Muscle of leg (tissue), 16 donors: ENCODE data around the gene SIL1. TPM values are rescaled to one million over a fixed set of nuclear protein-coding genes. Genes with fewer than 3 reads are reported as not detected.
A peak's percentile ranks its signal among the peaks of the same experiment; 100 is the strongest.

Source experiments
- DNase-seq: peaks from one replicate; pipeline ENCODE4 v3.0.0; 2013
- H3K27ac ChIP-seq: one replicate; pipeline ENCODE4 v1.5.1; 2013; ENCODE audit warnings: mild to moderate bottlenecking, low read length, control low read depth
- H3K27me3 ChIP-seq: one replicate; pipeline ENCODE4 v1.6.1; 2013; ENCODE audit warnings: low read length; ENCODE audit not compliant: control insufficient read depth, insufficient read depth
- H3K36me3 ChIP-seq: one replicate; pipeline ENCODE4 v1.6.1; 2013; ENCODE audit warnings: low read length; ENCODE audit not compliant: control insufficient read depth, insufficient read depth
- H3K4me1 ChIP-seq: one replicate; pipeline ENCODE4 v1.6.1; 2013; ENCODE audit warnings: low read length; ENCODE audit not compliant: control insufficient read depth, insufficient read depth
- H3K4me3 ChIP-seq: one replicate; pipeline ENCODE4 v1.5.1; 2013; ENCODE audit warnings: low read length, control low read depth
- H3K9me3 ChIP-seq: replicated peaks from 2 replicates; pipeline ENCODE4 v1.6.1; 2013; ENCODE audit warnings: low read depth, low read length; ENCODE audit not compliant: control insufficient read depth
- WGBS: methylation state at CpG from one replicate; pipeline ENCODE4 v1.1.5; 2013; ENCODE audit warnings: missing lambda C conversion rate; ENCODE audit not compliant: insufficient coverage; 5-methylcytosine and 5-hydroxymethylcytosine counted together
- long read RNA-seq, 11 donors: transcript quantifications; one replicate each; lab custom pipeline, GENCODE V29; 2026
- polyA plus RNA-seq, 8 donors: library from polyadenylated mRNA; unstranded; fragments of 120-200 nt; gene quantifications; one replicate each; pipeline versions ENCODE4 v1.2.1 to v1.2.3, GENCODE V29; 2013; ENCODE audit warnings: inconsistent platforms in 1 of 8, low replicate concordance in 1 of 8; ENCODE audit not compliant: insufficient read length in 8 of 8, insufficient read depth in 1 of 8
- total RNA-seq: library from RNA; stranded (reverse); fragments of 120-200 nt; gene quantifications from one replicate; pipeline ENCODE4 v1.2.4, GENCODE V29; 2013

SIL1 gene
- 26.1 TPM for total RNA-seq
- 10 to 100 TPM; 20.0 to 34.7 (median 26.8) TPM for polyA plus RNA-seq
- long read RNA-seq, donor 1, partial matches to known transcripts: 260 of 272 reads
- long read RNA-seq, donor 1, other reads (novel, unspliced or antisense): 11 of 272 reads
- long read RNA-seq, donor 2: 0 reads
- long read RNA-seq, donor 3, transcript SIL1-202 (10 exons, 1,923 nt): major isoform, 6 of 8 reads
- long read RNA-seq, donor 3, partial matches to known transcripts: 0 of 8 reads
- long read RNA-seq, donor 3, other reads (novel, unspliced or antisense): 0 of 8 reads
- long read RNA-seq, donor 4, transcript SIL1-202 (10 exons, 1,923 nt): major isoform, 5 of 10 reads
- long read RNA-seq, donor 4, partial matches to known transcripts: 0 of 10 reads
- long read RNA-seq, donor 4, other reads (novel, unspliced or antisense): 5 of 10 reads
- long read RNA-seq, donor 5, transcript SIL1-202 (10 exons, 1,923 nt): major isoform, 12 of 499 reads
- long read RNA-seq, donor 5, partial matches to known transcripts: 283 of 499 reads
- long read RNA-seq, donor 5, other reads (novel, unspliced or antisense): 203 of 499 reads
- long read RNA-seq, donor 6, transcript SIL1-202 (10 exons, 1,923 nt): major isoform, 7 of 9 reads
- long read RNA-seq, donor 6, partial matches to known transcripts: 0 of 9 reads
- long read RNA-seq, donor 6, other reads (novel, unspliced or antisense): 0 of 9 reads
- long read RNA-seq, donor 7, transcript SIL1-202 (10 exons, 1,923 nt): major isoform, 5 of 20 reads
- long read RNA-seq, donor 7, partial matches to known transcripts: 15 of 20 reads
- long read RNA-seq, donor 7, other reads (novel, unspliced or antisense): 0 of 20 reads
- long read RNA-seq, donor 8, transcript SIL1-202 (10 exons, 1,923 nt): major isoform, 5 of 6 reads
- long read RNA-seq, donor 8, partial matches to known transcripts: 0 of 6 reads
- long read RNA-seq, donor 8, other reads (novel, unspliced or antisense): 0 of 6 reads
- long read RNA-seq, donor 9, transcript SIL1-202 (10 exons, 1,923 nt): major isoform, 6 of 484 reads
- long read RNA-seq, donor 9, partial matches to known transcripts: 469 of 484 reads
- long read RNA-seq, donor 9, other reads (novel, unspliced or antisense): 9 of 484 reads
- long read RNA-seq, donor 10, transcript SIL1-202 (10 exons, 1,923 nt): major isoform, 6 of 982 reads
- long read RNA-seq, donor 10, partial matches to known transcripts: 962 of 982 reads
- long read RNA-seq, donor 10, other reads (novel, unspliced or antisense): 14 of 982 reads
- long read RNA-seq, donor 11, transcript SIL1-202 (10 exons, 1,923 nt): major isoform, 12 of 450 reads
- long read RNA-seq, donor 11, partial matches to known transcripts: 418 of 450 reads
- long read RNA-seq, donor 11, other reads (novel, unspliced or antisense): 20 of 450 reads

DNA sequence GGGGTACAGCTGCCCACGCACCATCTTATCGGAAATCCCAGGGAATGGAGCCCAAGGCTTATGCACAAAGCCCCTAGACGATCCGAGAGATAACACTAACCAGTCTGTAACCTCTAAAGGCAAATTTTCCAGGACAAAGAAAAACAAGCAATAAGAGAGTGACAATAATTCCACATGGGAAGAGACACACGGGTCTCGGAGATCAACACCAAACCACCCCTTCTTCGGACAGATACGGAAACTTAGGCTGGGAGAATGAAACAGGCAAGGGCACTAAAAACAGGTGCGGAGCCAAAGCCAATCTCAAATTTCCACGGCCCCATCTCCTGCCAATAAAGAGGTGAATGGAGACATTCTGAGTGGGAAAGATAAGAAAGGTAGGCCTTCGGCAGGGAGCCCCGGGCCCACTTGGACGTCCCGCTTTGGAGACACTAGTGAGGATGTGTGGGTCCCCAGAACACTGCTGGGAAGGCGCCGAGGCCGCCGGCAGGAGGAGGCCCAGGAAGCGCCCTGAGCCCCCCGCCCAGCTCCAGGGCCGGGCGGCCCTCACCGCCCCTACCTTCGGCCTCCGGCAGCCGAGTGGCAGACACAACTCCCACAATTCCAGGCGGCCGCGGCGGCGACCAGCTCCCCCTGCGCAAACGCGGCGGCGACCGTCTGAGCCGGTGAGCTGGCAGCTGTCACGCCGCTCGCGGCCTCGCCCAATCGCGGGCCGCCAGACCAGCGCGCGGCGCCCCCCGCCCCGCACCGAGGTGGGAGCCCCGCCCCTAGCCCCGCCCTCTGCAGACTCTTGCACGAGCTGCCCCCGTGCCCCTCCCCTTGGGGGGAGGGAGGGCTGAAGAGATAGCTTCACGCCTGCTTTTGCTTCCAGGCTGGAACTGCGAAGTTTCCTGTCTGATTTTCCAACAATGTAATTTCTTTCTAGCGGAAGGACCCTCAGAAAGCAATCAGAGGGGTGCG lies at the start of gene SIL1:
TSS of gene SIL1 (minus strand) at position 659 of the 960 bp plus-strand sequence. CDS start 70,525 bp downstream, outside the sequence.
- Histone ChIP-seq H3K9me3 (no peaks in the 10 kb centered on the region), H3K27me3 (no peaks in the 10 kb centered on the region), H3K4me1 (peaks cover 4% of the 10 kb centered on the region), H3K27ac (peak within 1 kb of the TSS; percentile 97), H3K4me3 (peak within 1 kb of the TSS; percentile 88), H3K36me3 (peaks cover 4% of the 10 kb centered on the region)
- WGBS: under 1% methylated on average over 31 of the region's 61 CpGs
- DNase-seq: peak; percentile 99

- Histone ChIP-seq H3K4me3 (no peak overlapping the region), H3K9me3 (no peaks in the 10 kb centered on the region), H3K27ac (no peak overlapping the region), H3K27me3 (no peaks in the 10 kb centered on the region), H3K4me1 (no peaks in the 10 kb centered on the region), H3K36me3 (no peaks in the 10 kb centered on the region)
- no peak for DNase-seq
- WGBS: 29% methylated on average over 2 of the region's 4 CpGs
Measured at GRCh38 chr5:139246394-139246793, 48.2 kb upstream of the SIL1 start.

- no peaks in the 10 kb centered on the region for H3K9me3 ChIP-seq
- no peaks in the 10 kb centered on the region for H3K36me3 ChIP-seq
- no peaks in the 10 kb centered on the region for H3K27me3 ChIP-seq
- H3K27ac ChIP-seq: no peak overlapping the region
- DNase-seq: no peak
- no peak overlapping the region for H3K4me3 ChIP-seq
- no peaks in the 10 kb centered on the region for H3K4me1 ChIP-seq
Measured at GRCh38 chr5:139245637-139246339, 47.6 kb upstream of the SIL1 start.

GRCh38 chr5:139243425-139243970 lies 45.3 kb upstream of the SIL1 start:
- Histone ChIP-seq H3K4me3 (no peak overlapping the region), H3K4me1 (no peaks in the 10 kb centered on the region), H3K36me3 (no peaks in the 10 kb centered on the region), H3K27me3 (no peaks in the 10 kb centered on the region), H3K9me3 (no peaks in the 10 kb centered on the region), H3K27ac (no peak overlapping the region)
- DNase-seq: no peak
- WGBS: no CpG with 5 or more reads among the region's 4 CpGs

GRCh38 chr5:139241139-139241538 lies 43.0 kb upstream of the SIL1 start:
- no peak overlapping the region for H3K27ac ChIP-seq
- DNase-seq: no peak
- no peaks in the 10 kb centered on the region for H3K9me3 ChIP-seq
- H3K36me3 ChIP-seq: no peaks in the 10 kb centered on the region
- H3K4me1 ChIP-seq: no peaks in the 10 kb centered on the region
- WGBS: no CpG with 5 or more reads among the region's 4 CpGs
- no peaks in the 10 kb centered on the region for H3K27me3 ChIP-seq
- H3K4me3 ChIP-seq: no peak overlapping the region

GRCh38 chr5:139236479-139236878 lies 38.3 kb upstream of the SIL1 start:
- no peak for DNase-seq
- no CpG with 5 or more reads among the region's 1 CpG for WGBS
- Histone ChIP-seq H3K27me3 (no peaks in the 10 kb centered on the region), H3K36me3 (no peaks in the 10 kb centered on the region), H3K9me3 (no peaks in the 10 kb centered on the region), H3K4me3 (no peak overlapping the region), H3K27ac (no peak overlapping the region), H3K4me1 (no peaks in the 10 kb centered on the region)

DNA sequence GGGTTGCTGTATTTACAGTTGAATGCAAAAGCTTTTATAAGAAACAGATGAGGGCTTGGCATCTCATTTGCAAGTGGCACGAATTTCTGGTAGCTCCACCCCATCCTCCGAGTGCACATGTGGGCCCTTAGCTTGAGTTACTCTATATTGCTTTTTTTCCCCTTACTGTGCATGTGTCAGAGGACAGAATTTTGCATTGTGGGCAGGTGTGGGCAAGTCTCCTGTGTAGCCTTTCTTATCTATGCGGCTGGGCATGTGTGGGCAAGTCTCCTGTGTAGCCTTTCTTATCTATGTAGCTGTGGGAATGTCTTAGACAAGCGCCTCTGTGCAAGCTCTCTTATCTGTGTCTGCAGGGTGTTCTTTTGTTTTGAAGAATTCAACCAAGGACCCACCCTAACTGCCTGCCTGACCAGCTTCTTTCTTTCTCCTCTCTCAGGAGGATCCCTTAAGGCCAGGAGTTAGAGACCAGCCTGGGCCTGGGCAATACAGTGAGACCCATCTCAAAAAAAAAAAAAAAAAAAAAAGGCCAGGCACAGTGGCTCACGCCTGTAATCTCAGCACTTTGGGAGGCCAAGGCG lies 34.1 kb upstream of the SIL1 start:
- Histone ChIP-seq H3K27me3 (no peaks in the 10 kb centered on the region), H3K36me3 (no peaks in the 10 kb centered on the region), H3K4me1 (no peaks in the 10 kb centered on the region), H3K4me3 (no peak overlapping the region), H3K9me3 (no peaks in the 10 kb centered on the region), H3K27ac (no peak overlapping the region)
- WGBS: no CpG with 5 or more reads among the region's 6 CpGs
- no peak for DNase-seq

GRCh38 chr5:139228201-139228803 lies 30.1 kb upstream of the SIL1 start:
- no peaks in the 10 kb centered on the region for H3K4me1 ChIP-seq
- no peaks in the 10 kb centered on the region for H3K9me3 ChIP-seq
- 54% methylated on average over 1 of the region's 1 CpG for WGBS
- no peak overlapping the region for H3K27ac ChIP-seq
- H3K27me3 ChIP-seq: no peaks in the 10 kb centered on the region
- DNase-seq: no peak
- no peaks in the 10 kb centered on the region for H3K36me3 ChIP-seq
- H3K4me3 ChIP-seq: no peak overlapping the region
